ENCODE measurements around the gene MTMR6.

The MTMR6 gene

DNA sequence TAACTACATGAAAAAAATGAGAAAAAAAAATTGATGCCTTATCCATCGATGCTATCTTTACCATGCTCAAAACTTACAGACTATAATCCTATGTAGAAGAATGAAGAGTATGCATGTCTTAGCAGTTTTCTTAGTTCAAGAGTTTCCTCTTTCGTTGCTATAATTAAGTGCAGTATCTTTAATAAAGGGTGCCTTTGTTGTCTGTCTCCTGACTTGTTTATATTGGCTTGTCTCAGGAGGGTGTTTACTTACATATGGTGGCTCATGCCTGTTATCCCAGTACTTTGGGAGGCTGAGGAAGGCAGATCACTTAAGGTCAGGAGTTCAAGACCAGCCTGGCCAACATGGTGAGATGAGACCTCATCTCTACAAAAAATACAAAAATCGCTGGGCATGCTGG is 44.3 kb downstream of the MTMR6 start:
- TF ChIP-seq, protein P1, sequence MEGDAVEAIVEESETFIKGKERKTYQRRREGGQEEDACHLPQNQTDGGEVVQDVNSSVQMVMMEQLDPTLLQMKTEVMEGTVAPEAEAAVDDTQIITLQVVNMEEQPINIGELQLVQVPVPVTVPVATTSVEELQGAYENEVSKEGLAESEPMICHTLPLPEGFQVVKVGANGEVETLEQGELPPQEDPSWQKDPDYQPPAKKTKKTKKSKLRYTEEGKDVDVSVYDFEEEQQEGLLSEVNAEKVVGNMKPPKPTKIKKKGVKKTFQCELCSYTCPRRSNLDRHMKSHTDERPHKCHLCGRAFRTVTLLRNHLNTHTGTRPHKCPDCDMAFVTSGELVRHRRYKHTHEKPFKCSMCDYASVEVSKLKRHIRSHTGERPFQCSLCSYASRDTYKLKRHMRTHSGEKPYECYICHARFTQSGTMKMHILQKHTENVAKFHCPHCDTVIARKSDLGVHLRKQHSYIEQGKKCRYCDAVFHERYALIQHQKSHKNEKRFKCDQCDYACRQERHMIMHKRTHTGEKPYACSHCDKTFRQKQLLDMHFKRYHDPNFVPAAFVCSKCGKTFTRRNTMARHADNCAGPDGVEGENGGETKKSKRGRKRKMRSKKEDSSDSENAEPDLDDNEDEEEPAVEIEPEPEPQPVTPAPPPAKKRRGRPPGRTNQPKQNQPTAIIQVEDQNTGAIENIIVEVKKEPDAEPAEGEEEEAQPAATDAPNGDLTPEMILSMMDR (IDR thresholded peaks at IDR 0.05; ENCODE audit: low read depth, low read length, missing control alignments): no peak
- no peak for DNase-seq (ENCODE audit: extremely low read depth, low read depth)
- H3K4me3 ChIP-seq (replicated peaks; ENCODE audit: low read depth, low read length): no peak overlapping the region

DNA sequence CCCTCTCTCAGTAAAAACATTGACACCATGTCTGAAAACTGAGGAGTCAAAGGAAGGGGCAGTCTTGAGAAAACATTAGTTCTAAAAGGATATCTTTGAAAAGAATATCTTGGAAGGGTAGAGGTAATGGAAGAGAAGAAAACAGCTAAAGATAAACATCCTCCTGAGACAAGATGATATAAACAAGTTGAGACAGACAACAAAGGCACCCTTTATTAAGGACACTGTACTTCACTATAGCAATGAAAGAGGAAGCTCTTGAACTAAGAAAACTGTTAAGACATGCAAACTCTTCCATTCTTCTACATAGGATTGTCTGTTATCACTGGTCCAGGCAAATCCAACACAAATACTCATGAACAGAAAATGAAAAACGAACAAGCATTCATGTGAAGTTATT is 46.3 kb downstream of the MTMR6 start:
- H3K4me3 ChIP-seq (replicated peaks; ENCODE audit: low read depth, low read length): no peak overlapping the region
- no peak for DNase-seq (ENCODE audit: extremely low read depth, low read depth)
- TF ChIP-seq, protein P1 (IDR thresholded peaks at IDR 0.05; ENCODE audit: low read depth, low read length, missing control alignments): no peak

DNA sequence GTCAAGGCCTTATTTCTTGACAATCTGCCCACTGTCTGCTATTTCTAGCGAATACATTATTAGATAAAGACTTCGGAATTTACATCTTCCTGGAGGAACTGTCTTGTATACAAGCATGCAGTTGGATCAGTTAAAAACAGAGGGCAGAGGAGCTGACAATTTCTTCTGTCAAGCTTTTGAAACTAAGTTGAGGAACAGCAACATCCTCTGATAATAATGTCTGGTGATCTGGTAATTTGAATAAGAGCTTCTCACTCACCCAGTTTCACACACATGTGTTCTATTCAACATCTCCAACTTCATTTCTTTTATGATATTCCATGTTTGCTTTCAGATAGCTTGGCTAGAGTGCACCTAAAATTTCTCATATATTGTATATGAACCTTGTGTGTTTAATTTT is 50.2 kb downstream of the MTMR6 start:
- TF ChIP-seq, protein P1 (IDR thresholded peaks at IDR 0.05; ENCODE audit: low read depth, low read length, missing control alignments): no peak
- H3K4me3 ChIP-seq (replicated peaks; ENCODE audit: low read depth, low read length): no peak overlapping the region
- no peak for DNase-seq (ENCODE audit: extremely low read depth, low read depth)

DNA sequence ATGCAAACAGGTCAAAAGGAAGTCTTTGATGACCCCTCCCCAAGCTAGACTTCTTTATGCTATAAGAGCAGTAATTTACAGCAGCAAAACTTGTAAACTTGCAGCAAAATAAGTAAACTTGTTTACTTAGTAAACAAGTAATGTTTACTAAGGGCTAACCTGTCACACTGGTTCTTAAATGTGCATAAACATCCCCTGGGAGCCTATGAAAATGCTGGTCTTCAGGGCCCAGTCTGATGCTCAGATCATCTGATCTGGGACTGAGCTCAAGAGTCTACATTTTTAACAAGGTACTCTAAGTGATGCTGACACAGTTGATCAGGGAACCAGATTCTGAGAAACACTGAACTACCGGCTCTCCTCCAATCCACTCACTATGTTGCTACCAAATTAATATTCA is 53.4 kb downstream of the MTMR6 start:
- TF ChIP-seq, protein P1 (IDR thresholded peaks at IDR 0.05; ENCODE audit: low read depth, low read length, missing control alignments): no peak
- no peak overlapping the region for H3K4me3 ChIP-seq (replicated peaks; ENCODE audit: low read depth, low read length)
- no peak for DNase-seq (ENCODE audit: extremely low read depth, low read depth)

DNA sequence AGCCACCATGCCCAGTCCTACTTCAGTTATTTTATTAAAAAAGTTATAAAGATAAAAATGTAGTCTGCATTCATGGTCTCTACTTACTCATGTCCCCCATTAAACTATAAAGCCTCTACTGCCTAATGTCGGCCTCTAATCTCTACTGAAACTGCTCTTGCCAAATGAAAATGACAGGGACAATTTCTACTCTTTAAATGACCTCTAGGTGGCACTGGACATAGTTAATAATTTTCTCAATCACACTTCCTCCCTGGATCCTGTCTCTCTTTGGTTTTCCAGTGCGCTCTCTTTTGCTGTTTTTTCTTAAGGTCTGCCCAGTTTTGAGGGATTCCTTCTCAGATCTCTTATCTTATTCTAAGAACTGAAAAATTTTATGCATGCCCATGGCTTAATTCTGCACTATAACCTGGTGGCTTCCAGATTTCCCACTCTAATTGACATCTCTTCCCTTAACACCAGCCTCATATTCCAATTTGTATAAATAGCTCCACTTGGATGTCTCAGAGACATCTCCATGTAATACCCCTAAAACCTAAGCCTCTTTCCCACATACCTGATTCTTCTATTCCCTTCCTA is 54.3 kb downstream of the MTMR6 start:
- TF ChIP-seq, protein P1 (IDR thresholded peaks at IDR 0.05; ENCODE audit: low read depth, low read length, missing control alignments): peak; percentile 44
- peak; percentile 9 for DNase-seq (ENCODE audit: extremely low read depth, low read depth)
- H3K4me3 ChIP-seq (replicated peaks; ENCODE audit: low read depth, low read length): no peak overlapping the region

DNA sequence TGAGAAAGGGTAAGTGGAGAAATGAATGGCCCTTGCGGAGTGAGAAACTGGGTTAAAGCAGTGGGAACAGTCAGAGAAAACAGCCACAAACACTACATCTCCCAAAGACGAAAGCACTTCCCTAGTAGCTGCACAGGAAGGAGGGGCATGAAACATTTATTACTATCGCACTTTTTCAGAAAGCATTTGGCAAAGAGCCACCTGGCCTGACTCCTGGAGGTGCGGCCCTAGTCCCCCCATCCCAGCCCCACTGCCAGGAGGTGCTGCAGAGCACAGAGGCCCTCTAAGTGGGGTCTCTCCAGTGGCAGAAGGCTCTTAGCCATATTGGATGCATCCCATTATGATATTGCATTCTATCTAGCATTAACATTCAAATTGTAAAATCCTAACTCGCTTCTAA is 55.8 kb downstream of the MTMR6 start:
- H3K4me3 ChIP-seq (replicated peaks; ENCODE audit: low read depth, low read length): no peak overlapping the region
- no peak for DNase-seq (ENCODE audit: extremely low read depth, low read depth)
- TF ChIP-seq, protein P1 (IDR thresholded peaks at IDR 0.05; ENCODE audit: low read depth, low read length, missing control alignments): no peak

DNA sequence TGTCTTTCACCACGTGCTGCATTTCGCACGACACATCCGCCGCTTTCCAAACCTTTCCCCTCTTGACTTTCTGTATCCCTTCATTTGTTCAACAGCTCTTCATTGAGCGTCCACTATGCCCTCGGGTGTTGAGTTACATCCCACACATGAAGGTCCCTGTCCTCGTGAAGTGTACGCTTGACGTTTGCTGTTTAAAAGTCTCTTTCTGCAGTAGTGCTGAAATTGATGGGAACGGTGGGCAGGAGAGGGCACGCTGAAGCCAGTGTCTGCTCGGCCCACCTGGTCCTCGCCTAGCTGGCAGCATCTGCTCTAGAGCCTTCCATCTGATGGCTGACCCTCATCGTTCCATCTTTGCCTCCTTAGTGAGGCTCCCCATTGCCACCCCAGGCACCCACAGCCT is 59.6 kb downstream of the MTMR6 start:
- no peak overlapping the region for H3K4me3 ChIP-seq (replicated peaks; ENCODE audit: low read depth, low read length)
- DNase-seq (ENCODE audit: extremely low read depth, low read depth): no peak
- TF ChIP-seq, protein P1 (IDR thresholded peaks at IDR 0.05; ENCODE audit: low read depth, low read length, missing control alignments): no peak

Data from HFF-Myc (cell line).